Adrenal gland (tissue), 5 donors: ENCODE measurements around the gene GIGYF2.

Experiments
- POLR2A ChIP-seq, 2 donors: fragments of 450-650 bp; IDR thresholded peaks; one replicate each; pipeline ENCODE4 v1.6.1; 2017; ENCODE audit warnings: antibody characterized with exemption in 2 of 2, mild to moderate bottlenecking in 2 of 2, moderate library complexity in 1 of 2
- TF ChIP-seq, protein P1 (sequence below), 6 experiments: fragments of 450-650 bp in 4 of 6; fragments of 200-600 bp in 2 of 6; sonication (generic) in 1 of 6; IDR thresholded peaks; 1 replicate in 5 of 6; 2 replicates in 1 of 6; pipeline versions ENCODE4 v1.5.1 to v1.8.0; 2016 to 2021; ENCODE audit warnings: antibody characterized with exemption in 6 of 6, mild to moderate bottlenecking in 2 of 6, moderate library complexity in 1 of 6
- donor health status: DM: no; HTN: no; CAD: no.

DNA sequence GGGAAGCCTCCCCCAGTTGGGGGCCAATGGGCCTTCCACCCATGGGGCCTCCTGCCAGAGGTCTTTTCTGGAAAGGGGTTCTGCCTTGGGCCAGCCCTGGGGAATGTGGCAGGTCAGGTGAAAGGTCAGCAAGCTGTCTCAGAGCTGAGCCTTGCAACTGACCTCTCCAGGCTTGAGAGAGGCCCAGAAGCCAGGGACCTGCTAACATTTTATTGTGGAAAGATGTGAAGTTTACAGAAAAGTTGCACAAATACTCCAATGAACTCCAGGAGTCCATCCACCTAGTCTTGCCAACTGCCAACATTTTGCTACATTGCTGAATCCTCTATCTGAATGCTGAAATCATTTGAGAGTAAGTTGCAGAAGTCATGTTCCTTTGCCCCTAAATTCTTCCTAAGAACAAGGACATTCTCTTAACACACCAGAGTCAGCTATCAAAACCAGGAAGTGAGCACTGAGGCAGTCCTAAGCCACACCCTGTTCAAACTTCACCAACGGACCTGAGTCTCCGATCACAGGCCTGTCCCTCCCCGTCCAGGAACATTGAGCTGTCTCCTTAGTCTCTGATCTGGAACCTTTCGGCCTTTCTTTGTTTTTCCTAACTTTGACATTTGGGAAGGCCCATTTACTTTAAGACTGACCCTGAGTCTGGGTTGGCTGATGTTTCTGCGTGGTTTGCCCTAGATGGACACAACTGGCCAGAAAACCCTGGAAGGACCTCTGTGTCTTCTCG is 176.9 kb downstream of the GIGYF2 start:
- TF ChIP-seq, protein P1, sequence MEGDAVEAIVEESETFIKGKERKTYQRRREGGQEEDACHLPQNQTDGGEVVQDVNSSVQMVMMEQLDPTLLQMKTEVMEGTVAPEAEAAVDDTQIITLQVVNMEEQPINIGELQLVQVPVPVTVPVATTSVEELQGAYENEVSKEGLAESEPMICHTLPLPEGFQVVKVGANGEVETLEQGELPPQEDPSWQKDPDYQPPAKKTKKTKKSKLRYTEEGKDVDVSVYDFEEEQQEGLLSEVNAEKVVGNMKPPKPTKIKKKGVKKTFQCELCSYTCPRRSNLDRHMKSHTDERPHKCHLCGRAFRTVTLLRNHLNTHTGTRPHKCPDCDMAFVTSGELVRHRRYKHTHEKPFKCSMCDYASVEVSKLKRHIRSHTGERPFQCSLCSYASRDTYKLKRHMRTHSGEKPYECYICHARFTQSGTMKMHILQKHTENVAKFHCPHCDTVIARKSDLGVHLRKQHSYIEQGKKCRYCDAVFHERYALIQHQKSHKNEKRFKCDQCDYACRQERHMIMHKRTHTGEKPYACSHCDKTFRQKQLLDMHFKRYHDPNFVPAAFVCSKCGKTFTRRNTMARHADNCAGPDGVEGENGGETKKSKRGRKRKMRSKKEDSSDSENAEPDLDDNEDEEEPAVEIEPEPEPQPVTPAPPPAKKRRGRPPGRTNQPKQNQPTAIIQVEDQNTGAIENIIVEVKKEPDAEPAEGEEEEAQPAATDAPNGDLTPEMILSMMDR (IDR thresholded peaks at IDR 0.05) = no peak
- TF ChIP-seq POLR2A (IDR thresholded peaks at IDR 0.05) = no peak
